GF-D8 (cell line): Measurements from ENCODE around the gene UPF3A.
A peak's percentile ranks its signal among the peaks of the same experiment; 100 is the strongest.
"Not testable (repeated sequence)": the region's sequence is repeated elsewhere in the genome, so short reads cannot be mapped to it uniquely, and the experiment has no call there.

ENCODE experiments used
- DNase-seq: peaks from one replicate; lab custom pipeline; 2025; lab: John Stamatoyannopoulos, UW

The UPF3A gene

DNA sequence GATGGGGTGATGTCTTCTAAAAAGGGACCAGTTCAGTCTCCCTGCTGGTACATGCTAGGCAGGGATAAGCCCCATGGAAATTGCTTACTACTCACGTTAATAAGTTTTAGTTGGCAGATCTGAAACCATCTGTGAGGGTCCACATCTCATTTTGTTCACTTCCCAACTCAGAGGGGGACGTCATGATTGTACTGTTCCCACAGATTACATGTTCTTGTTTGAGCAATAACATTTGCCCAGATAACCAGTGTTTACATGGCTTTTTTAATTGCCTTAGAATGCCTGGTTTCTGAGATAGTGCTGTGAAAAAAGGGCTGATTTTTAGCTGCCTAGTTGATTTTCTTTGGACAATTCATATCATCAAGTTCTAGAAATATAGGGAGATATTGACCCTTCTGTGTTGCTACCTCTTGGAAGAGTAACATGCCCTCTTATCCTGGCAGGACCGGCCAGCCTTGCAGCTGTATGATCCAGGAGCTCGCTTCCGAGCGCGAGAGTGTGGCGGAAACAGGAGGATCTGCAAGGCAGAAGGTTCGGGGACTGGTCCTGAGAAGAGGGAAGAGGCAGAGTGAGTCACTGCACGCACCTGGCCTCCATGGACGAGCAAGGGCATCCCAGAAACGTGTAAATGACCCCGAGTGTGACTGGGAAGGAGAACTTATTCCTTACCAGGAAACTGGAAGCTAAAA is 23.1 kb downstream of the UPF3A start:
- no peak for DNase-seq

DNA sequence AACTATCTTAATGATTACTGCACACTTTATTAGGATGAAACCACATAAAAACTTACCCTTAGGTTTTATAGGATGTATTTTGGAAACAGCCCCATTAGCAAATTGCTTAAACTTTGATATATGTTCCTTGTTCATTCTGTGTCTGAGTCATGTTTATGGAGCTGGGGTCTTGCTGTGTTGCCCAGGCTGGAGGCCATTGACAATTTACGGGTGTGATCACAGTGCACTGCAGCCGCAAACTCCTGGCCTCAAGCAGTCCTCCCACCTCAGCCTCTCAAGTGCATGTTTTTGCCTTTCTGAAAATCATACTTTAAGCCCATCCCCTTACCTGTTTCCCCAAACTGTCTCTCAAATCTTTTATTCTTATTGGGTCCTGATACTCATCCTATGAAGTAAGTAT is 27.7 kb downstream of the UPF3A start:
- DNase-seq: no peak

DNA sequence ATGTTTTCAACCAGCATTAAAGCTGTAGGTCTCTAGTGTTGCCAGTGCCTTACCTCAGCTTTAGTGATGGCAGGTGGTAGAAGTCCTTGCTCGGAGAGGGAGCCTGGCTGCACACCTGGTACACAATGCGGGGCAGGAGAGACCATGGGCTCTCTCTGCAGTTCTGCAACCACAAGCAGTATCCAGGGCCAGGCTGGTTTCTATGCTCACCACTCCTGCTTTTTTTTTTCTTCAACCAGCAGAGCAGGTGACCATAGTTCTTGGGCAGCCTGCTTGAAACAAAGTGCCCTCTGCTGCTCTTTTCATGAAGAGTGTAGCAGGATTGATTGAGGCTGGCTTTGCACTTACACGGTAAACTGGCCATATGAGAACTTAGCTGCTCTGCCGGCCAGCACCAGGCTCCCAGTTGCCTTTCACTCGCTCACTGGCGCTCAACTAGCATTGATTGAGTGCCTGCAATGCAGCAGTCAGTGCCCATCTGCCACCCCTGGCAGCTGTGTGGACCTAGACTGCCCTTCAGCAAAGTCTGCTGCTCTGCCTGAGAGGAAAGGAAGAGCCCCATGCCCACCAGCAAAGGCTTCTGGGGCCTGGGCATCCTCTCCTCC is 28.5 kb downstream of the UPF3A start:
- DNase-seq: no peak

DNA sequence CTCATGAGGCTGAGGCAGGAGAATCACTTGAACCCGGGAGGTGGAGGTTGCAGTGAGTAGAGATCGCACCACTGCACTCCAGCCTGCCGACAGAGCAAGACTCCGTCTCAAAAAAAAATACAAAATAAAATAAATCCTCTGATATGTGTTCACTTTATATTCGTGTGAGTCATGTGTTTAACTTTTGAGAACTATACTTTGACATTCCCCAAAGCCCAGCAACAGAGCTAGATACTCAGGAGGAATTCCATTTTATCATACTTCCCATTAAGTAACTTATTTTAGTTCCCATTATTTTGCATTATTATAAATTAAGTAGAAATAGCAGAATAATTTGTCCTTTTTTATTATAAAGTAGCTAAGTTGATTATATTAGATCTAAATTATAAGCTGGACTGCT is 29.6 kb downstream of the UPF3A start:
- no peak for DNase-seq

DNA sequence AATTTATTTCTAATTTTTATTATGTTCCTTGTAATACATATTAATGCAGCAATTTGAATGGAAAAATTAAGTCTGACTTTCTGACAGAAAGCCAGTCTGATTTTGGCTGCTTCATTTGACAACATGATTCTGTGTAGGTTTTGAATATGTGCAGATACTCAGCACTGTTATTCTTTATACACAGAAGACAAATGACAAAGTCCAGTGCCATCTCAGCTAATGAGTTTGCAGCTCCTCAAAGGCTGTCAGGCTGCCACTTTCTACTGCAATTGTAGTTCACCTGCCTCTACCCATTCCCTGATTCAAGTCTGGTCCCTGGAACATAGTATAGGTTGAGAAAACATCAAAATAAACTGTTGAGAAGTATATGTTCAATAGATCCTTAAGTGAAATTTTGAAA is 30.0 kb downstream of the UPF3A start:
- no peak for DNase-seq

DNA sequence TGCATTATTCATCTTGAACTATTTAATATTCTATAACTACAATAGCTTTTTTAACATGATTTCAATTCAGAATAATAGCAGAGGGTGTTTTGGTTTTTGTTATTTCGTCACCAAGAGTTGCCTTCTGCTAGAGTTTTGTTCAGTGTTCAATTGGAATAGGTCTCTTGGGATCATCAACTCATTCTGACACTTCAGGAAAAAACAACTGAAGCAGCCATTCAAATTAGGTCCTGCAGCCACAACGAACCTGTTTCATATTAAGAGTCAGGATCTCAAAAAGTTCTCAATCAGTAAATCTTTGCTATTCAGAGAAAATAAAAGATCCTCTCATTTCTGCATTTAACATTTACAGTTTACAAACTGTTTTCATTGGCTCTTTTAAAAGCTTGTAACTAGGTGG is 30.5 kb downstream of the UPF3A start:
- DNase-seq: no peak

DNA sequence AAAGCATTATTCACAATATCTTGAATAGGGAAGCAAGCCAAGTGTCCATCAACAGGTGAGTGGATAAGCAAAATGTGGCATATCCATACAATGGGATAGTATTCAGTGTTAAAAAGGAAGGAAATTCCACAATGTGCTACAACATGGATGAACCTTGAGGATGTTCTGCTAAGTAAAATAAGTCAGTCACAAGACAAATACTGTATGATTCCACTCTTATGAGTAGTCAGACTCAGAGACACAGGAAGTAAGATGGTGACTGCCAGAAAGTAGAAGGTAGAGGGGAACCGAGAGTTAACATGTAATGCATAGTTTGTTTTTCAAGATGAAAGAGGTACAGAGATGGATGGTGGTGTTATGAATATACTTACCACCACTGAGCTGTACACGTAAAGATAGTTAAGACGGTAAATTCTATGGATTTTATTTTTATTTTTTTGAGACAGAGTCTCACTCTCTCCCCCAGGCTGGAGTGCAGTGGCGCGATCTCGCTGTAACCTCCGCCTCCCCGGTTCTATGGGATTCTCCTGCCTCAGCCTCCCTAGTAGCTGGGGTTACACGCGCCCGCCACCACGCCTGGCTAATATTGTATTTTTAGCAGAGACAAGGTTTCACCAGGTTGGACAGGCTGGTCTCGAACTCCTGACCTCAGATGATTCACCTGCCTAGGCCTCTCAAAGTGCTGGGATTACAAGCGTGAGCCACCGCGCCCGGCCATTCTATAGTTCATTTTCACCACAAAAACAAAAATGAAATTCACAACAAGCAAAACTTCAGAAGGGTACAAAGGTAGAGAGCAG is 31.9 kb downstream of the UPF3A start:
- no peak for DNase-seq

DNA sequence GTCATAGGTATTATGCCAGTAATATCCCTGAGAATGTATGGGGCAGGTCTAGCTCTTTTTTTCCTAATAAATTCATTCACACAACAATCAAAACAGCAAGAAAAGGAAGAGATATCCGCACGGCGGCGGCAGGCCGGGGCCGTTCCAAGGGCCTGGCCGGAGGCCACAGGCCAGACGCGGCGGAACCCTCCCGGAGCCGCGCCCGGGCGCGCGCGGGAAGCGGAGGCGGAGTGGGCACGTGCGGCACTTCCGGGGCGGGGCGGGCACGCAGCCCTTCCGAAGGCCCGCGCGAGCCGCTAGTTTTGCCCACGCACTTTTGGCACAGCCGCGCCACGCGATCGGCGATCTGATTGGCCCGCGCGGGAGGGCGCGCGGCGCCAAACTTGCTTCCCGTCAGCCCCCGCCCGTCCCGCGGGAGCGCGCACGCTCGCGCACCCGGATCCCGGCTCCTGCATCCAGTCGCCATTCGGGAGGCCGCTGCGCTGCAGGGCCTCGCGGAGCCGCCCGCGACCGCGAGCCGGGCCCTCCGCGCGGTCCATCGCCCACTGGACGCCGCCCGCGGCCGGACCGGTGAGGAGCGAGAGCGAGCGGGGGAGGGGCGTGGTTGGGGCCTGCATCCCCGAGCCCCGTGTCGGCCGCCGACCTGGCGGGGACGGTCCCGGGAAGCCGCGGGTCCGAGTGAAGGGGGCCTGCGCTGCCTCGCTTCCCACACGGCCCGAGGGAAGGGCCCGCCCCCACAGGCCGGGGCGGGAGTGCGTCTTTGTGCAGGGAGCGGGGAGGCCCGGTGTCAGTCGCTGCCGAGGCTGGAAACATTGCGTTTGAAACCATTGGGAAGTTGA is 32.9 kb downstream of the UPF3A start, which contains the start of gene CHAMP1:
Gene CHAMP1 (plus strand): TSS at position 430 of the 839 bp plus-strand sequence. CDS start 9,340 bp downstream, outside the sequence.
- peak; percentile 95 for DNase-seq

DNA sequence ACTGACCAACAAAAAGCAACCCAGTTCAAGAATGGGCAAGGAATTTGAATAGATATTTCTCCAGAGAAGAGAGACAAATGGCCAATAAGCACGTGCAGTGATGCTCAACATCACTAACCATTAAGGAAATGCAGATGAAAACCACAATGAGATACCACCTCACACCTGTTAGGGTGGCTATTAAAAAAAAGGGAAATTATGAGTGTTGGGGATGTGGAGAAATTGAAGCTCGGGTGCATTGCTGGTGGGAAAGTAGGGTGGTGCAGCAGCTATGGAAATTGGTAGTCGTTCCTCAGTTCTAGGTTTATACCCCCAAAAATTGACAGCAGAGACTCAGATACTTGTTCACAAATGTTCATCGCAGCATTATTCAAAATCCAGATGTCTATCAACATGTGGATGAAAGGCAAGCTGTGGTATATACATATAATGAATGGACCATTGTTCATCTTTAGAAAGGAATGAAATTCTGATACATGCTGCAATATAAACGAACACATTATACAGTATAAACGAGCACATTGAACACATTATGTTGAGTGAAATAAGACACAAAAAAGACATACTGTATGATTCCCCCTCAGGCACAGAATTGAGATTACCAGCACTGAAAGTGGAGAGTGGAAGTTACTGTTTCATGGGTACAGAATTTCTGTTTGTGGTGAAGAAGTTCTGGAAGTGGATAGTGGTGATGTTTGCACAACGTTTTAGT is 33.8 kb downstream of the UPF3A start:
- DNase-seq: peak; percentile 50

DNA sequence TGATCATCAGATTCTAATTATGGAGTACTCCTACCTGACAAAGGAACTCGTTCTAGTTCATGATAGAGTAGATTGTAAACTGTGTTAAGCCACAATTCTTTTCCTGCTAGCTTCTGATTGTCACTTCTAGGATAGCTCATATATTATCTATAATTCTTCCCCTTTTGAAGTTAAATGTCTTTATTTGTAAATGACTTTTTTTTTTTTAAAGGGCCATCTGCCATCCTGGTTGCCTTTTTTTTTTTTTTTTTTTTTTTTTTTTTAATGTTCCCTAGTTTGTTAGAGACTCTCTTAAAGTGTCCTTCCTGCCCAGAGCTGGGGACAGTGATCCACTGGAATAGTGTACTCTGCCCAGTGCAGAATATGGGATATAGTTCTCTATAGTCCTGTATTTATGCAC is 37.2 kb downstream of the UPF3A start:
- no peak for DNase-seq

DNA sequence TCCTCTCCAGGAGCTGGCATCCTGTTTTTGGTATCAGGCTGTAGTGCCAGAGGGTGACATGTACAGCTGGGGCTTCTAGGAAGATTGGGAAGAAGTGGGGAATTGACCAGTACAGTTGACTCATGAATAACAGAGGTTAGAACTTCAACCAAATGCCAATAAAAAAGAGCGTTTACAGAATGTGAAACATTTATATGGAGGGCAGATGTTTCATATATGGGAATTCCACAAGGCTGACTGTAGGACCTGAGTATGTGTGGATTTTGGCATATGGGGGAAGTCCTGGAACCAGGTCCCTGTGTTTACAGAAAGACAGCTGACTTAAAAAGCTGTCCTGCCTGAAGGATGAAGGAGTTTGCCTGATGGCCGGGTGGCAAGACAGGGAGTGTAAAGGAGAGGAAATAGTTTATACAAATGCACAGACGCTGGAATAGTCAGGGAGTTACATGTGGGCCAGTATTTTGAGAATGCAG is 38.1 kb downstream of the UPF3A start:
- no peak for DNase-seq

DNA sequence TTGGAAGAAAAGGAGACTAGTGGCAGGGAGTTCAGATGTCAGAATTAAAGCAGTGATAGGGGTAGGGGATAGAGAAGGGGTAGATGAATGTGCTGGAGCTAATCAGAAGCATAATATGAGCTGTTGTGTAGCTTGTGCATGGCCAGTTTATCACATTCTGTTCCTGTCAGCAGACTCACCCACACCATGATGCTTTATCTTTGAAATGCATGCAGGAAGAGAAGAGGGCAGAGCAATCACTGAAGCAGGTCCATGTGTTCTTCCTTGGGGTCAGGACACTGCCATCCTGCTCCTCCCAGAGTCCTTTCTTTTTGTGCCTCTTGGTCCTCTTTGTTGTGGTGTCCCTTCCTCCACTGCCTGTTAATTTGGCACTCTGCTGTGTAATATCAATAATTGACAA is 38.7 kb downstream of the UPF3A start:
- DNase-seq: no peak

DNA sequence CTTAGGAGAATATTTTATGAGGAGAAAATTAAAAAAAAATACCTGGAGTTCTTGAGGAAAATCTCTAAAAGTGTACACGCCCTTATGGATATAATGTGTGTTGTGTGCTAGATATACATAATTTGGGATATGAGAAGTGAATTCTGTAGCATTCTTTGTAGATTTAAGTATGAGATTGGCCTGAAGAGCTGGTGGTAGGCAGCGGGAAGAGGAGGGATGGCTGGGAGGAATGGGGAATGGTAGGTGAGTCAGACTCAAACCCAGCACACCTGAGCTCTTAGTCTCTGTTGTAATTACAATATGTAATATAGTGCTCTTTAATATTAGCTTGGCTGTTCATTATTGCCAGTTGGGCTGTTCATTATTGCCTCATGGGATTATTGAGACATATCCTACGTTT is 39.9 kb downstream of the UPF3A start:
- no peak for DNase-seq

DNA sequence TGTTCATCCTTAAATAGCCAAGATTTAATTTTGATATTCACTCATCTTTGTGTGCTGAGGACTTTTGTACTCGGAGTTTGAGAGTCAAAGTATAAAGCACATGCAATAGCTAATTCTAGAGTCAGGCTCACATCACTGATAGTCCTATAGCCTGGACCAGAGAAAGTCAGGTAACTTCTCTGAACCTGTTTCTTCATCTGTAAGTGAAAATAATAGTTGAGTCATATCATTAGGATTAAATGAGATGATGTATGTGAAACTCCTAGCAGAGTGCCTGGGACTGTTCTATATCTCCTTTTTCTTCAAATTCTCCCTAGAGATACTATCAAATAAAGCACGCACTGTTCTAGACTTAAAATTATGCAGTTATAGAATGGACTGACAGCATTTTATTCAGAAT is 41.9 kb downstream of the UPF3A start:
- DNase-seq: no peak

DNA sequence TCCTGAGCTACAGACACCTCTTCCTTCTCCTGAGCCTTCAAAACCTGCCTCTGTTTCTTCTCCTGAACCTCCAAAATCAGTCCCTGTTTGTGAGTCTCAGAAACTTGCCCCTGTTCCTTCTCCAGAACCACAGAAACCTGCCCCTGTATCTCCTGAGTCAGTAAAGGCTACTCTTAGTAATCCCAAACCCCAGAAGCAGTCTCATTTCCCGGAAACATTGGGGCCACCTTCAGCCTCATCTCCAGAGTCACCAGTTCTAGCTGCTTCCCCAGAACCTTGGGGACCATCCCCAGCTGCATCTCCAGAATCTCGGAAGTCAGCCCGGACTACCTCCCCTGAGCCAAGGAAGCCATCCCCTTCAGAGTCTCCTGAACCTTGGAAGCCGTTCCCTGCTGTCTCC is 42.9 kb downstream of the UPF3A start:
- no peak for DNase-seq

DNA sequence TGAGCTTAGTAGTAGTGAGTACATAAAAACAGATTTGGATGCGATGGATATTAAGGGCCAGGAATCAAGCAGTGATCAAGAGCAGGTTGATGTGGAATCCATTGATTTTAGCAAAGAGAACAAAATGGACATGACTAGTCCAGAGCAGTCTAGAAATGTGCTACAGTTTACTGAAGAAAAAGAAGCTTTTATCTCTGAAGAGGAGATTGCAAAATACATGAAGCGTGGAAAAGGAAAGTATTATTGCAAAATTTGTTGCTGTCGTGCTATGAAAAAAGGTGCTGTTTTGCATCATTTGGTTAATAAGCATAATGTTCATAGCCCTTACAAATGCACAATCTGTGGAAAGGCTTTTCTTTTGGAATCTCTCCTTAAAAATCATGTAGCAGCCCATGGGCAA is 44.3 kb downstream of the UPF3A start:
- peak; percentile 31 for DNase-seq

DNA sequence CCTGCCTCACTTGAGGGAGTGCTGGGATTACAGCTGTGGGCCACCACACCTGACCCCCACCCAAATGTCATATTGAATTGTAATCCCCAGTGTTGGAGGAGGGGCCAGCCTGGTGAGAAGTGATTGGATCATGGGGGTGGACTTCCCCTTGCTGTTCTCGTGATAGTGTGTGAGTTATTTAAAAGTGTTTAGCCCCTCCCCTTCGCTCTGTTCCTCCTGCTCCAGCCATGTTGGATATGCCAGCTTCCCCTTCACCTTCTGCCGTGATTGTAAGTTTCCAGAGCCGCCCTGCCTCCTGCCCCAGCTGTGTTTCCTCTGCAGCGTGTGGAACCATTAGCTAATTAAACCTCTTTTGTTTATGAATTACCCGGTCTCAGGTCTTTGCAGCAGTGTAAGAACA is 46.6 kb downstream of the UPF3A start:
- no peak for DNase-seq

DNA sequence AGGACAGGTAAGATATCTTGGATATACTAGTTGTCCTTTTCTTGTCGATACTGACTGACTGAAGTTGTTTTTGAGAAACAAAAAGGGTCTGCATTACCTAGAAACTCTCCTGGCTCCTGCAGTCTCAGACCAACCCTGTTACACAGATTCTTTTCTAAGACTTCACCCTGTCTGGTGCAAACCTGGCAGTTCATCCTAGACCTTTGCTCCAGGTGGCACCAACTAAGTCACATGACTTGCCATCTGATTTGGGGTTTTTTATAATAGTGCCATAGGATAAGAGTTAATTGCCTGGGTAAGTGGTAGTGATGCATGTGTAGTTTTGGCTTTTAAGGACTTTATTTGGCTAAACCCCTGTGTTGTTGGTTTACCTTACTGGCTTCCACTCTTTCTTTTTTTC is 47.2 kb downstream of the UPF3A start:
- no peak for DNase-seq

DNA sequence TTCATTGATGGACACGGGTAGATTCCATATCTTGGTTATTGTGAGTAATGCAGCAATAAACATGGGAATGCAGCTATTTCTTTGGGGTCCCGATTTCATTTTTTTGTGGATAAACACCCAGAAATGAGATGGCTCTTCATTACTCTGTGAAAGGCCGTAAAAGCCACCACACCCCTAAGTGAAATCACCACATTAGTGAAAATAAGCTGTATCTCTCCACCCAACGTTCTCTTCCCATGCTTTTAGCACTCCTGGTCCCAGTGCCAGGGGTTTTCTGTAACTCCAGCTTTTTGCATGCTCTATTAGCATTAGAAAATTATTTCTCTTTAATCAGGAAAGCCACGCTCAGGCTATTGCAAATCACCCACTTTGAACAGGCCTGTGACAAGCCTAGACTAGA is 48.7 kb downstream of the UPF3A start:
- DNase-seq: no peak

DNA sequence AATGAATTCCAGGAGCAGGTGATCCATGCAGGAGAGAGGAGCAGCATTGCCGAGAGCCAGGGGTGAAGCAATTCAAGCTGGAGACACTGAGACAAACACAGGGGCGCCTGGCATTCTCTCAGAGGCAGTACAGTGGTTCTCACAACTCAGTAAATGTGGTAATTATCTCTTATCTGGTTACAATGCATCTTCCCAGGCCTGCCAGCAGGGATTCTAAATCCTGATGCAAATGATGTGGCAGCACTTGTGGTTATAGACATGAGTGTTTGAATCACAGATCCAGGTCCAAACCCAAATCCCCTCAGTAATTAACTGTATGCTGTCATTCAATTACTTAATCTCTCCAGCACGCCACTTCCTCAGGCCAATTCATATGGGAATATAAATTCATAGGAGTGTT is 52.5 kb downstream of the UPF3A start:
- DNase-seq: not testable (repeated sequence)

DNA sequence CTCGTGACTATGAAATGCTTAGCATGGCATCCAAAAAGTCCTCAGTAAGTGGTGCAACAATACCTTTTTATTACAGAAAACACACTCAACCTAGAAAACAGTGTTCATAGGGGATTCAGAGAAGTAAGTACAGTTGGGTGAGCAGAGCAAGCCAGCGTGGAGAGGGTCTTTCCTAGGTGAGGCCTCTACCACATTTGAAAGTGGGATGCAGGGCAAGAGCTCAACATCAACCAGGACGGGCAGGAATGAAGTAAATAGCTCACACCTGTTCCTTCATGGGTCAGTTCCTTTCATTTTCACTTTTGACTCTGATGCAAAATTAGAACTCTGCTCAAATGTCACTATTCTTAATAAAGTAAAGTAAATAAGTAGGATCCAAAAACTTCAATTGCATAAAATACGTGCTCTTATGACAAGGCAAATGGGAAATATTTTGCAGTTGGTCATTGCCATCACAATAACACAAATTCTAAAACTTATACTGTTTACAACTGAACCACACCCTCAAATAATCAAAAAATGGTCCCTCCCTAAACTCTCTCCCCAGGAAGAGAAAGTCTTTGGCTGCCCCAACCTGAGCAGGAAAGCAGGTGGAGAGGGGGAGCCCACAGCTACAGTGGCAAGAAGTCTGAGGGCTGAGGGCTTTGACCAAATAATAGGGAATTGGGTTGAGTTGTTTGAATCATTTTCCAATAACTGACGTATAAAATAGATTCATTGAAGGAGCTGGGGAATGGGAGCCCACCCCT is 53.1 kb downstream of the UPF3A start:
- no peak for DNase-seq
